NT2/D1 (cell line): Measurements from ENCODE around the gene DHX32.

Experiments used
- DNase-seq: peaks from one replicate; pipeline ENCODE4 v3.0.0-alpha.2; 2011; ENCODE audit warnings: low read depth, low spot score
- H3K27me3 ChIP-seq: 2 replicates; pipeline ENCODE4 v1.6.0; 2011; ENCODE audit warnings: mild to moderate bottlenecking; ENCODE audit not compliant: insufficient read length, insufficient read depth
- H3K36me3 ChIP-seq: 2 replicates; pipeline ENCODE4 v1.6.1; 2011; ENCODE audit warnings: mild to moderate bottlenecking, low read length, mixed read lengths; ENCODE audit not compliant: insufficient read depth, insufficient read length
- H3K4me1 ChIP-seq: 2 replicates; pipeline ENCODE4 v1.5.1; 2011; ENCODE audit not compliant: insufficient read depth, insufficient read length
- H3K4me3 ChIP-seq: 2 replicates; pipeline ENCODE4 v1.5.1; 2011; ENCODE audit warnings: low read depth; ENCODE audit not compliant: insufficient read length
- H3K9ac ChIP-seq: 2 replicates; pipeline ENCODE4 v1.6.0; 2011; ENCODE audit warnings: low read depth; ENCODE audit not compliant: insufficient read length
- H3K9me3 ChIP-seq: 2 replicates; pipeline ENCODE4 v1.5.1; 2011; ENCODE audit warnings: mild to moderate bottlenecking, low read length; ENCODE audit not compliant: insufficient read depth
- SUZ12 ChIP-seq: IDR thresholded peaks from 2 replicates; pipeline ENCODE4 v1.6.1; 2011; ENCODE audit not compliant: insufficient read length, insufficient read depth; ENCODE audit errors: extremely low read depth
- YY1 ChIP-seq: IDR thresholded peaks from 2 replicates; pipeline ENCODE4 v1.6.1; 2011; ENCODE audit not compliant: insufficient read length, insufficient read depth
- ZNF274 ChIP-seq: IDR thresholded peaks from 2 replicates; pipeline ENCODE4 v1.6.1; 2011; ENCODE audit warnings: mild to moderate bottlenecking, low read depth, low read length

The DHX32 gene

DNA sequence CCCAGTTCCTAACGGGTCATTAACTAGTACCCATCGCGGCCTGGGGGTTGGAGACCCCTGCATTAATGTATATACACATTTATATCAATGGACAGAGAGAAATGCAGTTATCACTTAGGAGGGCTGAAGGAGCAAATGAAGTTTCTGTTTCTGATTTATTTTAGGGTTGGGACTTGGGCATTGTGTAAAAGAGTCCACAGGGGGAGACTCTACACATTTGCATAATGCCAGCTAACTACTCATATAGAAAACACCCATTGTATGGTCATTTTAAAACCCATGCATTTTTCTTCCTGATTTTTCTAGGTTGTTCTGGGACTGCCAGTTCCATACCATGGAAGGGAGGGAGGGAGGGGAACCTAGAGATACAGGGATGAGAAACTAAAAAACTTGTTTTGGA lies 34.2 kb downstream of the DHX32 start:
- H3K4me1 ChIP-seq = no peaks in the 10 kb centered on the region
- no peaks in the 10 kb centered on the region for H3K9me3 ChIP-seq
- H3K9ac ChIP-seq = no peak overlapping the region
- no peak for DNase-seq
- peaks cover 49% of the 10 kb centered on the region for H3K36me3 ChIP-seq
- TF ChIP-seq ZNF274 (no peak), SUZ12 (no peak), YY1 (no peak)
- H3K27me3 ChIP-seq = no peaks in the 10 kb centered on the region
- H3K4me3 ChIP-seq = no peak overlapping the region

GRCh38 chr10:125845617-125846016 lies 35.5 kb downstream of the DHX32 start:
- Histone ChIP-seq H3K9ac (no peak overlapping the region), H3K9me3 (no peaks in the 10 kb centered on the region), H3K27me3 (no peaks in the 10 kb centered on the region), H3K4me1 (no peaks in the 10 kb centered on the region), H3K4me3 (no peak overlapping the region), H3K36me3 (peaks cover 50% of the 10 kb centered on the region)
- TF ChIP-seq YY1 (no peak), ZNF274 (no peak)
- no peak for DNase-seq

DNA sequence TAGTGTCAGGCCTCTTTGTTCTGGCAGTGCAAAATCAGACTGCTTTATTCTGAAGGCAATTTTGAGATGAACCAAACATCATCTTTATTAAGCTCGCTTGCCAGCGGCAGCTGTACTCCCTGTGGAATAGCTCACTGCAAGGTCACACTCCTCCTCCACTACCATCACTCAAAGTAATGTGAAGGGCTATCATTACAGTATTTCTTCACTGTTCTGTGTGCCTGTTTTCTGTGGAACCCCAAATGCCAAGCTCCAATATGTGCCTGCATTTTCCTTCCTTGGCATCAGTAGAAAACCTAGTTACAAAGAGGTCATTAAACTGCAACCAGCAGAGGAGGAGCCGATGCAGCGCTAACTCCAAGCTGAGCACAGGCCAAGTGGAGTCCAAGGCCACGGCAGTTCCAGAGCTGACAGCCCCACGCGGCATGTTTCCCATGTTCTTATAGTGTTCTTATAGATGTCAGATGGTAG lies 36.3 kb downstream of the DHX32 start:
- DNase-seq = no peak
- peaks cover 55% of the 10 kb centered on the region for H3K36me3 ChIP-seq
- H3K27me3 ChIP-seq = no peaks in the 10 kb centered on the region
- no peak overlapping the region for H3K9ac ChIP-seq
- H3K9me3 ChIP-seq = no peaks in the 10 kb centered on the region
- no peak overlapping the region for H3K4me3 ChIP-seq
- TF ChIP-seq ZNF274 (no peak), YY1 (no peak), SUZ12 (no peak)
- H3K4me1 ChIP-seq = no peaks in the 10 kb centered on the region

- no peak for TF ChIP-seq SUZ12
- no peak for TF ChIP-seq YY1
- TF ChIP-seq ZNF274 = no peak
- Histone ChIP-seq H3K4me1 (no peaks in the 10 kb centered on the region), H3K36me3 (peaks cover 61% of the 10 kb centered on the region)
Observed at GRCh38 chr10:125843603-125844329, 37.3 kb downstream of the DHX32 start.

GRCh38 chr10:125840955-125841354 lies 40.1 kb downstream of the DHX32 start:
- Histone ChIP-seq H3K9me3 (no peaks in the 10 kb centered on the region), H3K4me3 (no peak overlapping the region), H3K27me3 (no peaks in the 10 kb centered on the region), H3K36me3 (peaks cover 72% of the 10 kb centered on the region), H3K4me1 (no peaks in the 10 kb centered on the region), H3K9ac (no peak overlapping the region)
- DNase-seq = no peak
- TF ChIP-seq YY1 (no peak), ZNF274 (no peak), SUZ12 (no peak)

More at GRCh38 chr10:125843603-125844329, 37.3 kb downstream of the DHX32 start:
- Histone ChIP-seq H3K27me3 (no peaks in the 10 kb centered on the region), H3K9ac (no peak overlapping the region), H3K4me3 (no peak overlapping the region), H3K9me3 (no peaks in the 10 kb centered on the region)
- DNase-seq = no peak

- Histone ChIP-seq H3K9ac (no peak overlapping the region), H3K36me3 (peaks cover 71% of the 10 kb centered on the region), H3K9me3 (no peaks in the 10 kb centered on the region), H3K27me3 (no peaks in the 10 kb centered on the region), H3K4me1 (no peaks in the 10 kb centered on the region), H3K4me3 (no peak overlapping the region)
- no peak for DNase-seq
- no peak for TF ChIP-seq ZNF274
- no peak for TF ChIP-seq YY1
- no peak for TF ChIP-seq SUZ12
Observed at GRCh38 chr10:125840406-125840805, 40.7 kb downstream of the DHX32 start.

- no peak for DNase-seq
- no peak overlapping the region for H3K9ac ChIP-seq
- H3K36me3 ChIP-seq = peaks cover 75% of the 10 kb centered on the region
- no peak overlapping the region for H3K4me3 ChIP-seq
- no peaks in the 10 kb centered on the region for H3K9me3 ChIP-seq
- no peaks in the 10 kb centered on the region for H3K4me1 ChIP-seq
- no peaks in the 10 kb centered on the region for H3K27me3 ChIP-seq
- TF ChIP-seq YY1 = no peak
- no peak for TF ChIP-seq SUZ12
- TF ChIP-seq ZNF274 = no peak
Observed at GRCh38 chr10:125838802-125839575, 42.1 kb downstream of the DHX32 start.
